BLaER1 (cell line): Measurements from ENCODE around the gene PLXNA4.

Experiments used
- H3K27ac ChIP-seq: shearing (Covaris generic); formaldehyde crosslinking; 2 replicates; pipeline ENCODE4 v1.8.1; 2022
- H3K27me3 ChIP-seq: shearing (Covaris generic); formaldehyde crosslinking; 2 replicates; pipeline ENCODE4 v1.8.1; 2022
- H3K36me3 ChIP-seq: shearing (Covaris generic); formaldehyde crosslinking; 2 replicates; pipeline ENCODE4 v1.8.1; 2022
- H3K4me1 ChIP-seq: shearing (Covaris generic); formaldehyde crosslinking; 2 replicates; pipeline ENCODE4 v1.8.1; 2022
- H3K4me2 ChIP-seq: shearing (Covaris generic); formaldehyde crosslinking; 2 replicates; pipeline ENCODE4 v1.8.1; 2022
- H3K4me3 ChIP-seq: shearing (Covaris generic); formaldehyde crosslinking; 2 replicates; pipeline ENCODE4 v1.8.1; 2022
- H3K9ac ChIP-seq: shearing (Covaris generic); formaldehyde crosslinking; 2 replicates; pipeline ENCODE4 v1.8.1; 2022
- H3K9me3 ChIP-seq: shearing (Covaris generic); formaldehyde crosslinking; 2 replicates; pipeline ENCODE4 v1.8.1; 2022
- H4K20me1 ChIP-seq: shearing (Covaris generic); formaldehyde crosslinking; 2 replicates; pipeline ENCODE4 v1.8.1; 2022
- Cebpa-rat ChIP-seq: shearing (Covaris generic); IDR thresholded peaks from 2 replicates; pipeline ENCODE4 v1.8.1; 2022

The PLXNA4 gene

DNA sequence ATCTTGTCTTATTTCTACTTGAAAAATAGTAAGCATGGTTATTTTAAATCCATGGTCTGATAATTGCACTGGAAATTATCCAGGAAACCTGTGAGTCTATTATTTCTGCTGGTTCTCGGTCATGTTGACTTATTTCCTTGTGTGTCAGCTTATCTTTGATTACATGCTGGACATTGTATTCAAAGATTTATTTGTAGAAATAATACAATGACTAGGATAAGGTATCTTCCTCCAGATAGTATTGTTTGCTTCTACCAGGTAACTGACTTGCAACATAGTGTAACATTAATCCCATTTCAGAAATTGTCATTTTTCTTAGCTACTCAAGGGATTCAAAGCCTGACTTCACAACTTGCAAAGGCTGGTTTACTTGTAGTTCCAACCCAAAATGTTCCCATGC lies 33.4 kb downstream of the PLXNA4 start:
- no peak overlapping the region for H3K9ac ChIP-seq
- H3K36me3 ChIP-seq: no peaks in the 10 kb centered on the region
- no peaks in the 10 kb centered on the region for H4K20me1 ChIP-seq
- no peak for TF ChIP-seq Cebpa-rat
- no peaks in the 10 kb centered on the region for H3K4me1 ChIP-seq
- no peaks in the 10 kb centered on the region for H3K9me3 ChIP-seq
- no peak overlapping the region for H3K4me3 ChIP-seq
- no peaks in the 10 kb centered on the region for H3K27me3 ChIP-seq
- no peak overlapping the region for H3K27ac ChIP-seq
- no peak overlapping the region for H3K4me2 ChIP-seq

DNA sequence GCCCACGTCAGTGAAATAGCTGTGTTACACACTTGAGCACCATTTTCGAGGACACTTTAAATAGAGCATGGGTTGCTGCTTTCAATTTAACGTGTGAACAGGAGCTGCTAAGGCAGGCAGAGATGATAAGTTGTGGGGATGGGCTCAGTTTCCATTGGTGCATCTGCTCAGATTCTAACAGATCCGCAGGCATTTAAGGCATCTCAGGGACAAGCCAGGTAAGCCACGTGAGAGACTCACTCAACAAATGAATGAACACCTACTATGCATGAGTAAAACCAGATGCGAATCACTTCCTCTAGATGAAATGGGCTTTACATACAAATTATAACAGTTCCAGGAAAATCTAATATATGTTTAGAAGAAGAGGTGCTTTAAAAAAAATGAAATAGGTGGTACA lies 34.6 kb downstream of the PLXNA4 start:
- no peak overlapping the region for H3K27ac ChIP-seq
- no peak overlapping the region for H3K9ac ChIP-seq
- H3K36me3 ChIP-seq: no peaks in the 10 kb centered on the region
- 0 out of 2 replicates have a peak, but pooled peaks cover 6% of the 10 kb centered on the region for H3K4me1 ChIP-seq
- no peak overlapping the region for H3K4me3 ChIP-seq
- no peaks in the 10 kb centered on the region for H3K27me3 ChIP-seq
- H3K9me3 ChIP-seq: no peaks in the 10 kb centered on the region
- no peak overlapping the region for H3K4me2 ChIP-seq
- TF ChIP-seq Cebpa-rat: no peak
- no peaks in the 10 kb centered on the region for H4K20me1 ChIP-seq

GRCh38 chr7:132537456-132538145 lies 38.7 kb downstream of the PLXNA4 start:
- H3K27me3 ChIP-seq: no peaks in the 10 kb centered on the region
- H4K20me1 ChIP-seq: no peaks in the 10 kb centered on the region
- H3K4me1 ChIP-seq: peaks cover 9% of the 10 kb centered on the region
- no peaks in the 10 kb centered on the region for H3K9me3 ChIP-seq
- no peak overlapping the region for H3K27ac ChIP-seq
- H3K4me2 ChIP-seq: no peak overlapping the region
- TF ChIP-seq Cebpa-rat: no peak
- no peaks in the 10 kb centered on the region for H3K36me3 ChIP-seq
- no peak overlapping the region for H3K4me3 ChIP-seq
- H3K9ac ChIP-seq: no peak overlapping the region

DNA sequence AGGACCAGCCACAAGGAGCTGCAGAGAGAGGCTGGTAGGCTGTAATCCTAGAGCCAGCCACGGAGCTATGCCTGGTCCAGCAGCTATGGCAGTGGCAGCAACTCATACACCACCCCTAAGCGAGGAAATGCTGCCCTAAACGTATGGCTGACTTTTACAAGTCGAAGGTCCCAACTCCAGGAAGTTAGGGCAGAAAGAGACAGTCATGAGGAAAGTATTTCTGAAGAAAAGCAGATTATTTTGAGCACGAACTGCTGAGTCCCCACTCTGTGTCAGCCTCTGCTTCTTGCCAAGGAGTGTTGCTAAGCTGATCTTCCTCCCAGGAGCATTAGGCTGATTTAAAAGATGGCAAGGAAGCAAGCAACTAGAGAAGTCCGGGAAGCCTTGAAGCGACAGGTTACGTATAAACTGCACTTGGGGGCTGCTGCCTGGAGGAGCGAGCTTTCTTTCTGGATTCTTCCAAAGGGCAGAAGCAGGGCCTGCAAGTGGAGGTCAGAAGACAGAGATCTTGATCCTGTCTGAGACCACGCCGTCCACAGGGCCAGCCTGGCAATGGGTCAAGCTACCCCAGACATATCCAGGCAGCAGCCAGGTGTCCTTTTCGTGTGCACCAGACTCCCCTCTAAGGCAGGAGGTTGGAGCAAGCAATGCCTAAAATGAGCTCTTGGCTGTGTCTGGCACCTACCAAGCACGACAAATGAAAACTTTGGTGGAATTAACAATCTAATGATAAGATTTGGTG lies 39.4 kb downstream of the PLXNA4 start:
- peaks cover 17% of the 10 kb centered on the region for H3K4me1 ChIP-seq
- H3K4me2 ChIP-seq: no peak overlapping the region
- TF ChIP-seq Cebpa-rat: no peak
- H3K9me3 ChIP-seq: no peaks in the 10 kb centered on the region
- H4K20me1 ChIP-seq: no peaks in the 10 kb centered on the region
- no peaks in the 10 kb centered on the region for H3K27me3 ChIP-seq
- H3K4me3 ChIP-seq: no peak overlapping the region
- H3K27ac ChIP-seq: no peak overlapping the region
- H3K36me3 ChIP-seq: no peaks in the 10 kb centered on the region
- no peak overlapping the region for H3K9ac ChIP-seq

DNA sequence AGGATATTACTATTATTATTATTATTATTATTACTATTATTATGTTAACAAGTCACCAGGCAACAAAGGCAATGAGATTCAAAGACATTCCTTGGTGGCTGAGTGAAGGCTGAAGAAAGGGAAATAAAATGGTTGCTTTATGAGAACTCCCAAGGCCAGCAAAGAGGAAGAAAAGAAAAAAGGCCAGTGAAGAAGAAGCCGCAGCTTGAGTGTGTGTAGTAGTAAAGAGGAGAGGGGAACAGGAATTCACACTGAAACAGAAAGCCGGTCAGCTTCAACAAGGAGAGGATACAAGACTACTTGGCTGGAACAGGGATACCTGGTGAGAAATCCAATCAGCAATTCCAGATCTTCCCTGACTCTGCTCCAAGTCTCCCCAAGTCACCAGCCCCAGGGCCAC lies 42.4 kb downstream of the PLXNA4 start:
- H3K9ac ChIP-seq: no peak overlapping the region

GRCh38 chr7:132532281-132532680 lies 44.0 kb downstream of the PLXNA4 start:
- Histone ChIP-seq H3K36me3 (no peaks in the 10 kb centered on the region), H4K20me1 (no peaks in the 10 kb centered on the region), H3K27ac (no peak overlapping the region), H3K4me2 (peak overlapping the region; percentile 11; the same call in 1 of the 2 replicates), H3K9me3 (no peaks in the 10 kb centered on the region), H3K27me3 (no peaks in the 10 kb centered on the region), H3K4me1 (peaks cover 25% of the 10 kb centered on the region), H3K4me3 (no peak overlapping the region), H3K9ac (no peak overlapping the region)
- TF ChIP-seq Cebpa-rat: no peak

More for the DNA sequence above, 42.4 kb downstream of the PLXNA4 start:
- Histone ChIP-seq H3K9me3 (no peaks in the 10 kb centered on the region), H3K27ac (no peak overlapping the region), H3K36me3 (no peaks in the 10 kb centered on the region), H3K4me3 (no peak overlapping the region), H3K27me3 (no peaks in the 10 kb centered on the region), H3K4me1 (peaks cover 17% of the 10 kb centered on the region), H4K20me1 (no peaks in the 10 kb centered on the region), H3K4me2 (no peak overlapping the region)
- no peak for TF ChIP-seq Cebpa-rat

GRCh38 chr7:132531562-132531961 lies 44.7 kb downstream of the PLXNA4 start:
- Histone ChIP-seq H3K9me3 (no peaks in the 10 kb centered on the region), H3K9ac (no peak overlapping the region), H4K20me1 (no peaks in the 10 kb centered on the region), H3K4me2 (no peak overlapping the region), H3K4me3 (no peak overlapping the region), H3K4me1 (peaks cover 23% of the 10 kb centered on the region), H3K27ac (no peak overlapping the region), H3K36me3 (no peaks in the 10 kb centered on the region), H3K27me3 (no peaks in the 10 kb centered on the region)
- TF ChIP-seq Cebpa-rat: no peak

DNA sequence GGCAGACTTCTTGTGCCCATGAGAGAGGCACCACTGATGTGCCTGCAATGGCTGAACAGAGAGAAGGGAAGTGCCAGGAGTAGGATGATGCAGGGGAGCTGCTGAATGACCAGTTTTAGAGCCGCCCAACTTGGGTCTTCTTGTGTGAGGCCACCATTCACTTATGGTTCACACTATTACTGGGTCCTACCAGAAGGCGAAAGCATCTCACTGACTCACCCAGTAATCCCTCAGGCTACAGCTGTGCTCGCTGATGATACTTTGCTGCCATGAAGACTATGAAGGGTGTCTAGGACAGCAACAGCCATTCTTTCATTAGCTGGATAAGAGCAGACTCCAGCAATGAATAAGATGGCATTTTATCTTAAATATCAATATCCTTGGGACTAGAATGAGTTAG lies 47.6 kb downstream of the PLXNA4 start:
- H3K9ac ChIP-seq: no peak overlapping the region
- H3K9me3 ChIP-seq: no peaks in the 10 kb centered on the region
- no peak overlapping the region for H3K4me3 ChIP-seq
- H3K27ac ChIP-seq: no peak overlapping the region
- no peak for TF ChIP-seq Cebpa-rat
- H3K27me3 ChIP-seq: no peaks in the 10 kb centered on the region
- H3K4me2 ChIP-seq: peak overlapping the region; percentile 59; the same call in 1 of the 2 replicates
- no peaks in the 10 kb centered on the region for H3K36me3 ChIP-seq
- H4K20me1 ChIP-seq: no peaks in the 10 kb centered on the region
- peaks cover 23% of the 10 kb centered on the region for H3K4me1 ChIP-seq

DNA sequence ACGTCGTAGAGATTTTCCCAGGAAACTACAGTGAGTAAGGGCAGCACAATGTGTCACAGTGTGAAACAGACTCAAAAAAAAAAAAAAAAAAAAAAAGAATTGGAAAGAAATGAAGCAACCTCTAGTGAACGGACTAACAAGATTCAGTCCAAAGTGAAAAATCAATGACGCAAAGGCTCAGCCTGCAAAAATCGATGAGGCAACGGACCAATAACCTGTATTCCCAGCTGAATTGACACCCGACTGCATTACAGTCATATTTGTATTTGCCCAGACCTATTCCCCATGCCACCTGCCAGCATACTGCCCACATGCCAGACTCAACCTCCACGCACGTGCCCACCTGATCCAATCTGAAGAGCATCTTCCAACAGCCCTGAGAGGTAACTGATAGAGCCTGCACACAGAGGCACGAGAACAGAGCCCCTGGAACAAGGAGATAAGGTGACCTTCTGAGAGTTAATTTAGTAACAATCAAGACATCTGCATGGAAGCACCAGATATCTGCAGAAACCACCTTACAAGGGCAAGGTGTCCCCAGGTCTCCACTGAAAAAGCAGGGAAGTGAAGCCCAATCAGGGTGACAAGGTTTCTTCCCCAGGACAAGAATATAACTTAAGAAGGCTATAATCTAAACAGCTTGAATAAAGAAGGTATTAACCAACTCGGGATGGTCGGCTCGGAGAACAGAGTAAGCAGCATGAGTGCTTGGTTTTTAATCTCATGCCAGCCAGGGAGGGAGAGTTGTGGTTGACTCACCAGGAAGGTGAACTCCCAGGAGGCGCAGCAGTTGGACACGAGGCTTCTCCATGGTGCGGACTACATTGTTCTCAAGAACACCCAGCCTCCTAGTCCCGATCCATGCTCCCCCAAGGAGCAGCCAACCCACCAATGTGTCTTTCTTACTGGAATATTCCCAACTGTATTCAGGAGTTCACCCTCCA lies 48.5 kb downstream of the PLXNA4 start:
- peak overlapping the region; percentile 59 for H3K4me2 ChIP-seq

More for the DNA sequence above, 48.5 kb downstream of the PLXNA4 start:
- Histone ChIP-seq H4K20me1 (no peaks in the 10 kb centered on the region), H3K27me3 (no peaks in the 10 kb centered on the region), H3K4me3 (no peak overlapping the region), H3K4me1 (peaks cover 21% of the 10 kb centered on the region), H3K9ac (no peak overlapping the region), H3K36me3 (no peaks in the 10 kb centered on the region), H3K27ac (no peak overlapping the region), H3K9me3 (no peaks in the 10 kb centered on the region)
- no peak for TF ChIP-seq Cebpa-rat
